Omental fat pad (tissue), 4 donors: ENCODE data around the gene ARHGEF4. TPM values are rescaled to one million over a fixed set of nuclear protein-coding genes. Genes with fewer than 3 reads are reported as not detected.

Source experiments
- ATAC-seq: fragments of 150-250 bp; one replicate; pipeline ENCODE4 v1.9.1; 2016; ENCODE audit warnings: mild to moderate bottlenecking, moderate library complexity; ENCODE audit not compliant: low FRiP score
- DNase-seq: peaks from one replicate; pipeline ENCODE4 v3.0.0-alpha.2; 2019; ENCODE audit warnings: low spot score
- CTCF ChIP-seq, 3 donors: fragments of 450-650 bp; IDR thresholded peaks; one replicate each; pipeline ENCODE4 v1.5.1; 2016 to 2017; ENCODE audit warnings: antibody characterized with exemption in 3 of 3, mild to moderate bottlenecking in 3 of 3, moderate library complexity in 2 of 3
- total RNA-seq, 4 donors: library from RNA; depleted of rRNA; stranded (reverse); fragments of >200 nt; gene quantifications; one replicate each; pipeline ENCODE4 v1.1.0, GENCODE V29; 2016

Gene ARHGEF4
- total RNA-seq, 4 donors from 2014 or later, result 2.0 to 18.0 (median 15.0) TPM

GRCh38 chr2:130922417-130922816 is 85.7 kb downstream of the ARHGEF4 start:
- DNase-seq, result no peak
- no peak for ATAC-seq
- TF ChIP-seq CTCF (IDR thresholded peaks at IDR 0.05), result no peak

- ATAC-seq (no peak), DNase-seq (no peak)
- TF ChIP-seq CTCF (IDR thresholded peaks at IDR 0.05), result no peak
These were observed 91.7 kb downstream of the ARHGEF4 start for GRCh38 chr2:130928385-130928784.

- DNase-seq, result no peak
- ATAC-seq, result no peak
- TF ChIP-seq CTCF (IDR thresholded peaks at IDR 0.05), result no peak
These were observed 94.3 kb downstream of the ARHGEF4 start for GRCh38 chr2:130930740-130931659.

- no peak for TF ChIP-seq CTCF (IDR thresholded peaks at IDR 0.05)
- ATAC-seq (no peak), DNase-seq (no peak)
These were observed 96.8 kb downstream of the ARHGEF4 start for GRCh38 chr2:130933501-130933900.

DNA sequence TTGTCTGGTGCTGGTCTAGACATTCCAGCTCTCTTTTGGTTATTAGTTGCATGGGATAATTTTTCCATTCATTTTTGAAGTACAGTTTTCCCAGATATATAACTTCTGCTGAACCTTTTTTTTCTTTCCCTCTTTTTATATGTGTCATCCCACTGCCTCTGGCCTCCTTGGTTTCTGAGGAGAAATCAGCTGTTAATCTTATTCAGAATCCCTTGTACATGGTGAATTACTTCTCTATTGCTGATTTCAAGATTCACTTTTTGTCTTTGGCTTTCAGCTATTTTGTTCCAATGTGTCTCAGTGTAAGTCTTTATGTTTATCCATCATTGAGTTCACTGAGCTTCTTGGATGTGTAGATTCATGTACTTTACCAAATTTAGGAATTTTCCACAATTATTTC is 99.7 kb downstream of the ARHGEF4 start:
- no peak for ATAC-seq
- no peak for DNase-seq
- no peak for TF ChIP-seq CTCF (IDR thresholded peaks at IDR 0.05)

GRCh38 chr2:130947967-130948366 is 111.3 kb downstream of the ARHGEF4 start:
- DNase-seq (no peak), ATAC-seq (no peak)
- TF ChIP-seq CTCF (IDR thresholded peaks at IDR 0.05), result no peak

DNA sequence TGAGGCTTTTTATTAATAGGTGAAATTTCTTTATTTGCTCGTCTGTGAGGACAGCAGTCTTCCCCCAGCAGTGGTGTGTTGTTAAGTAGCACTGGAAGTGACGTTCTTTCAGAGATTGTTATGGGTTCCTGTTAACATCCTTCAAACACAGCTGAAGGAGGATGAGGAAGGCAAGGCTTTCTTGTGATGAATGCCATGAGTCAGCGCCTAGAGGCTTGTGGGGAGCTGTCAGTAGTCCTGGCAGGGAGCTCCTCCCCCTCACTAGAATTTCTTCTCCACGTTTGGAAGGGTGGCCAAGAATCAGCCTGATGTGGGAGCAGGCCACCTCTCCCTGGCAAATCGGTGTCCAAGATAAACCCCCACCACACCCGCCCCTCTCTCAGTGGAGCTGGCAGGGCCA is 113.2 kb downstream of the ARHGEF4 start:
- no peak for DNase-seq
- no peak for TF ChIP-seq CTCF (IDR thresholded peaks at IDR 0.05)
- ATAC-seq, result no peak
